Caco-2 (cell line): ENCODE data around the gene SFTPA2. TPM values are rescaled to one million over a fixed set of nuclear protein-coding genes. Genes with fewer than 3 reads are reported as not detected.

Experiments
- BruUV-seq: library from RNA; stranded (reverse); fragments of 400-500 nt; replicated peaks from 2 replicates; lab custom pipeline; 2021; lab: Mats Ljungman, UMichigan
- CTCF ChIA-PET: fragments of 300-600 bp; sonication (Branson Sonifier 250); formaldehyde crosslinking; loops from one replicate; lab custom pipeline; 2022; ENCODE audit warnings: antibody characterized with exemption; lab: Charles Lee
- POLR2A ChIA-PET: fragments of 300-600 bp; sonication (Branson Sonifier 250); formaldehyde crosslinking; loops from one replicate; lab custom pipeline; 2022; ENCODE audit warnings: antibody characterized with exemption; lab: Charles Lee
- DNase-seq, 2 experiments: peaks; one replicate each; pipeline versions ENCODE4 v3.0.0 to v3.0.0-alpha.2; 2020 to 2022
- H3K27me3 ChIP-seq: replicated peaks from 2 replicates; pipeline ENCODE4 v1.6.0; 2011; ENCODE audit warnings: low read length; ENCODE audit not compliant: control insufficient read depth, insufficient read depth
- H3K36me3 ChIP-seq: 2 replicates; pipeline ENCODE4 v1.5.1; 2011; ENCODE audit warnings: low read length; ENCODE audit not compliant: control insufficient read depth, insufficient read depth
- H3K4me1 ChIP-seq: fragments of 250-450 bp; sonication (Bioruptor Pico); 2 replicates; pipeline ENCODE4 v1.5.1; 2020; ENCODE audit warnings: mild to moderate bottlenecking
- H3K4me3 ChIP-seq: 2 replicates; pipeline ENCODE4 v1.5.1; 2011; ENCODE audit warnings: low read depth, mild to moderate bottlenecking, control low read depth, low read length
- H3K9me3 ChIP-seq: fragments of 250-450 bp; sonication (Bioruptor Pico); 2 replicates; pipeline ENCODE4 v1.5.1; 2020; ENCODE audit warnings: mild to moderate bottlenecking, moderate library complexity
- H3K27ac Mint-ChIP-seq: one replicate; pipeline ENCODE4 v1.8.0; 2022; ENCODE audit warnings: mixed read lengths; ENCODE audit not compliant: unreplicated experiment
- H3K27me3 Mint-ChIP-seq: one replicate; pipeline ENCODE4 v1.8.0; 2022; ENCODE audit warnings: mixed read lengths; ENCODE audit not compliant: insufficient read depth, unreplicated experiment
- H3K36me3 Mint-ChIP-seq: one replicate; pipeline ENCODE4 v1.8.0; 2022; ENCODE audit warnings: mild to moderate bottlenecking, mixed read lengths; ENCODE audit not compliant: insufficient read depth, unreplicated experiment
- H3K4me1 Mint-ChIP-seq: one replicate; pipeline ENCODE4 v1.8.0; 2022; ENCODE audit warnings: low read depth, mixed read lengths; ENCODE audit not compliant: unreplicated experiment
- H3K4me3 Mint-ChIP-seq: one replicate; pipeline ENCODE4 v1.8.0; 2022; ENCODE audit warnings: mild to moderate bottlenecking, moderate library complexity, mixed read lengths; ENCODE audit not compliant: unreplicated experiment
- H3K9me3 Mint-ChIP-seq: one replicate; pipeline ENCODE4 v1.8.0; 2022; ENCODE audit warnings: mixed read lengths; ENCODE audit not compliant: unreplicated experiment
- intact Hi-C: fragments of 100-400 bp; cut with micrococcal nuclease; formaldehyde crosslinking; loops from one replicate; pipeline ENCODE4 v1.10.0; 2022; ENCODE audit not compliant: unreplicated experiment
- total RNA-seq: library from RNA; stranded (reverse); gene quantifications from 2 replicates; pipeline ENCODE4 v1.2.3, GENCODE V29; 2022
- TF ChIP-seq, protein P1 (sequence below), 2 experiments: fragments of 200-600 bp in 1 of 2; IDR thresholded peaks; 1 replicate in 1 of 2; 2 replicates in 1 of 2; pipeline versions ENCODE4 v1.5.1 to v1.8.0; 2011 to 2022; ENCODE audit warnings: antibody characterized with exemption in 1 of 2, control low read depth in 1 of 2, inconsistent platforms in 1 of 2, low read depth in 1 of 2, low read length in 1 of 2, mild to moderate bottlenecking in 1 of 2, moderate library complexity in 1 of 2; ENCODE audit not compliant: insufficient read depth in 1 of 2, severe bottlenecking in 1 of 2, unreplicated experiment in 1 of 2

SFTPA2 gene
- total RNA-seq, 1 experiment from 2014 or later, result not detected

DNA sequence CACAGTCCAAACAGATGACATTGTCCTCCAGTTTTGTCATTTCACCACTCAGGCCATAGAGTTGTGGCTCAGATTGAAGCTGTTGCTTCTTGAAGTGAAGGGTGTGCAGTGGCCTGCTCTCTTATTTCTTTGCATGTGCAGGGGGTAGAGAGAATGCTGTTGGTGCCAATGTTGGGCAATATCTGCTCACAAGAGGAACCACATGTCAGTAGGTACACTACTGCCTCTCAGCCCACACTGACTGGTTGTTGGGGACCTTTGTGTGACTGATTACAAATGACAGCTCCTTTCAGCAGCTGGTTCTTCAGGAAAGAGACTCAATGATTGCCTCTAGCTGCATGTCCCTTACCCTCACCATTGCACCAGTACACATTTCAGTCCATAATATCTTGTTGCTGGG is 28.6 kb upstream of the SFTPA2 start:
- Histone ChIP-seq H3K4me1 (no peaks in the 10 kb centered on the region), H3K4me3 (no peak overlapping the region), H3K36me3 (no peaks in the 10 kb centered on the region), H3K27me3 (no peaks in the 10 kb centered on the region; the same call in 1 of the 2 replicates), H3K9me3 (no peaks in the 10 kb centered on the region)
- TF ChIP-seq, protein P1, sequence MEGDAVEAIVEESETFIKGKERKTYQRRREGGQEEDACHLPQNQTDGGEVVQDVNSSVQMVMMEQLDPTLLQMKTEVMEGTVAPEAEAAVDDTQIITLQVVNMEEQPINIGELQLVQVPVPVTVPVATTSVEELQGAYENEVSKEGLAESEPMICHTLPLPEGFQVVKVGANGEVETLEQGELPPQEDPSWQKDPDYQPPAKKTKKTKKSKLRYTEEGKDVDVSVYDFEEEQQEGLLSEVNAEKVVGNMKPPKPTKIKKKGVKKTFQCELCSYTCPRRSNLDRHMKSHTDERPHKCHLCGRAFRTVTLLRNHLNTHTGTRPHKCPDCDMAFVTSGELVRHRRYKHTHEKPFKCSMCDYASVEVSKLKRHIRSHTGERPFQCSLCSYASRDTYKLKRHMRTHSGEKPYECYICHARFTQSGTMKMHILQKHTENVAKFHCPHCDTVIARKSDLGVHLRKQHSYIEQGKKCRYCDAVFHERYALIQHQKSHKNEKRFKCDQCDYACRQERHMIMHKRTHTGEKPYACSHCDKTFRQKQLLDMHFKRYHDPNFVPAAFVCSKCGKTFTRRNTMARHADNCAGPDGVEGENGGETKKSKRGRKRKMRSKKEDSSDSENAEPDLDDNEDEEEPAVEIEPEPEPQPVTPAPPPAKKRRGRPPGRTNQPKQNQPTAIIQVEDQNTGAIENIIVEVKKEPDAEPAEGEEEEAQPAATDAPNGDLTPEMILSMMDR (IDR thresholded peaks at IDR 0.05; ENCODE audit: insufficient read depth in 1 of 2, low read depth in 1 of 2, low read length in 1 of 2, severe bottlenecking in 1 of 2, unreplicated experiment in 1 of 2), result no peak
- ChIA-PET CTCF (no interaction called here), POLR2A (no interaction called here)
- Mint-ChIP-seq H3K4me1 (no peaks in the 10 kb centered on the region), H3K4me3 (no peak overlapping the region), H3K9me3 (no peaks in the 10 kb centered on the region), H3K36me3 (no peaks in the 10 kb centered on the region), H3K27ac (no peak overlapping the region), H3K27me3 (peaks cover 25% of the 10 kb centered on the region)
- no TSS peak for BruUV-seq
- intact Hi-C loops, result no loop called here
- DNase-seq, result no peak

DNA sequence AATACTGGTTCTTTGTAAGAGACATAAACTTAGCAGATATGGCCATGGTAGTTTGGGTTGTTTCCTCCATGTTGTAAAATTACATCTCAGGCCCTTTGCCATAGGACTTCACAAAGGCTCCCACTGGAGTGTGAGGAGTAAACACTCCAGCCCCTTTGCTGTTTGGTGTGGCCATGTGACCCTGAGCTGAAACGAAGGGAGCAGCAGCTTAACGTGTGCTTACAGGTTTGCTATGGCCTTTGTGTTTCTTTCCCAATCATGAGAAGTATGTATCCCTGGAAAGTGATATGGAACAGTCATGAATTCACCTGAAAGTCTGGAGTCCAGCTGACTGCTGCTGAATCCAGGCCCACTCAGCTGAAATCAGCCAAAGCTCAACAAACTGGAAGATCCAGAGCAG is 26.7 kb upstream of the SFTPA2 start:
- H3K27ac Mint-ChIP-seq, result no peak overlapping the region
- BruUV-seq, result no TSS peak
- Histone ChIP-seq H3K9me3 (no peaks in the 10 kb centered on the region), H3K36me3 (no peaks in the 10 kb centered on the region), H3K4me3 (no peak overlapping the region), H3K4me1 (no peaks in the 10 kb centered on the region), H3K27me3 (no peaks in the 10 kb centered on the region; the same call in 1 of the 2 replicates)
- H3K9me3 Mint-ChIP-seq, result no peaks in the 10 kb centered on the region
- no peak for DNase-seq
- H3K4me1 Mint-ChIP-seq, result no peaks in the 10 kb centered on the region
- ChIA-PET CTCF (no interaction called here), POLR2A (no interaction called here)
- intact Hi-C loops, result no loop called here
- H3K36me3 Mint-ChIP-seq, result no peaks in the 10 kb centered on the region
- H3K4me3 Mint-ChIP-seq, result no peak overlapping the region
- H3K27me3 Mint-ChIP-seq, result peaks cover 25% of the 10 kb centered on the region
- TF ChIP-seq, protein P1 (IDR thresholded peaks at IDR 0.05; ENCODE audit: insufficient read depth in 1 of 2, low read depth in 1 of 2, low read length in 1 of 2, severe bottlenecking in 1 of 2, unreplicated experiment in 1 of 2), result no peak

- Mint-ChIP-seq H3K9me3 (no peaks in the 10 kb centered on the region), H3K36me3 (no peaks in the 10 kb centered on the region), H3K4me1 (no peaks in the 10 kb centered on the region), H3K27me3 (peaks cover 27% of the 10 kb centered on the region), H3K27ac (no peak overlapping the region), H3K4me3 (no peak overlapping the region)
- CTCF ChIA-PET, result no interaction called here
- TF ChIP-seq, protein P1 (IDR thresholded peaks at IDR 0.05; ENCODE audit: insufficient read depth in 1 of 2, low read depth in 1 of 2, low read length in 1 of 2, severe bottlenecking in 1 of 2, unreplicated experiment in 1 of 2), result no peak
- no TSS peak for BruUV-seq
- no peaks in the 10 kb centered on the region for H3K9me3 ChIP-seq
- POLR2A ChIA-PET, result no interaction called here
- H3K27me3 ChIP-seq, result no peaks in the 10 kb centered on the region; the same call in 1 of the 2 replicates
- intact Hi-C loops, result no loop called here
- DNase-seq, result no peak
- H3K4me1 ChIP-seq, result no peaks in the 10 kb centered on the region
- H3K4me3 ChIP-seq, result no peak overlapping the region
- H3K36me3 ChIP-seq, result no peaks in the 10 kb centered on the region
Observed at GRCh38 chr10:79585870-79586527, 25.8 kb upstream of the SFTPA2 start.
